Measurements from ENCODE around the gene ANO9. TPM values are rescaled to one million over a fixed set of nuclear protein-coding genes. Genes with fewer than 3 reads are reported as not detected.

ANO9 gene, protein sequence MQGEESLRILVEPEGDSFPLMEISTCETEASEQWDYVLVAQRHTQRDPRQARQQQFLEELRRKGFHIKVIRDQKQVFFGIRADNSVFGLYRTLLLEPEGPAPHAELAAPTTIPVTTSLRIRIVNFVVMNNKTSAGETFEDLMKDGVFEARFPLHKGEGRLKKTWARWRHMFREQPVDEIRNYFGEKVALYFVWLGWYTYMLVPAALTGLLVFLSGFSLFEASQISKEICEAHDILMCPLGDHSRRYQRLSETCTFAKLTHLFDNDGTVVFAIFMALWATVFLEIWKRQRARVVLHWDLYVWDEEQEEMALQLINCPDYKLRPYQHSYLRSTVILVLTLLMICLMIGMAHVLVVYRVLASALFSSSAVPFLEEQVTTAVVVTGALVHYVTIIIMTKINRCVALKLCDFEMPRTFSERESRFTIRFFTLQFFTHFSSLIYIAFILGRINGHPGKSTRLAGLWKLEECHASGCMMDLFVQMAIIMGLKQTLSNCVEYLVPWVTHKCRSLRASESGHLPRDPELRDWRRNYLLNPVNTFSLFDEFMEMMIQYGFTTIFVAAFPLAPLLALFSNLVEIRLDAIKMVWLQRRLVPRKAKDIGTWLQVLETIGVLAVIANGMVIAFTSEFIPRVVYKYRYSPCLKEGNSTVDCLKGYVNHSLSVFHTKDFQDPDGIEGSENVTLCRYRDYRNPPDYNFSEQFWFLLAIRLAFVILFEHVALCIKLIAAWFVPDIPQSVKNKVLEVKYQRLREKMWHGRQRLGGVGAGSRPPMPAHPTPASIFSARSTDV
- not detected in 2 replicates for total RNA-seq (2014; rRNA removed; shearing (Covaris generic))
- not detected in 2 replicates for polyA plus RNA-seq (2016; fragmentation: Nextera tagmentation; extraction: Ambion mirVana)

DNA sequence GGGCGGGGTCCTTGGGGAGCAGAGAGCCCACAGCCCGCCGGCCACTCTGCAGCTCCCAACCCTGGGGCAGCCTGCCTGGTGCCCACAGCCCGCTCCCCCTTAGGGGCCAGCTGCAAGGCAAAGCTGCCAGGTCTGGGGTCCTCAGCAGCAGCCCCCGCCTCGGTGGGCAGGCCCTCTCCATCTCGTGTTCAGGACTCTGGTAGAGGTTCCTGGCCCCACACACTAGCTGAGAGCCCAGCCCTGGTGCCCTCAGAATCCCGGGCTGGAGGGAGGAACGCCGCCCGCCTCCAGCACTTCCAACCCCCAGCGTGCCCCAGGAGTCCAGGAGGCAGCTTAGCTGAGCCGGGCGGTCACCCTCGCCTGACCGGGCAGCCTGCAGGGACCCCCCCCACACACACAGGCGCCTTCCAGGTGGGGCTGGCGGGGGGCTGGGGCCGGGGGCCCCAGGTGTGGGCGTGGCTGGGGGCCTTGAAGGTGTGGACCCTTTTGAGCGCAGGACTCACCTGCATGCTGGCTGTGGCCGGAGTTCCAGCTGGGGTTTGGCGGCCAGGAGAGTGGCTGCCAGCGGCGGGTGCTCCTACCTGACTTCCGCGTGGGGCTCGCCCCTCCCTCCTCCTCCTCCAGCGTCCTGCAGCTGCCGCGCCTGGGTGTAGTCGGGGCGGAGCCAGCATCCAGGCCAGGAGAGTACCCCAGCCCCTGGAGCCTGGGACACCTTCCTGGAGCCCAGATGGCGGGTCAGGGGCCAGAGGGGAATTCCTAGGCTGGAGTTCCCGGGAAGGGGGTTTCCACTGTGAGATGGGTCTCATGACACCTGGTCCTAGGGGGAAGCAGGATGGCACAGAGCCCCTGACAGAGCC, at the start of gene ANO9:
Gene ANO9 (minus strand): TSS at position 594 of the 857 bp plus-strand sequence. CDS start 85 bp downstream, at position 509.
- in situ Hi-C loops (cut with MboI) = no loop called here
- no peak for TF ChIP-seq EZH2phosphoT487 (IDR thresholded peaks at IDR 0.05; ENCODE audit: insufficient read depth, low read depth)
- TF ChIP-seq EZH2 (IDR thresholded peaks at IDR 0.05; ENCODE audit: insufficient read depth, poor library complexity, severe bottlenecking) = no peak
- no peak within 1 kb of the TSS for H3K4me3 ChIP-seq
- H3K79me2 ChIP-seq (ENCODE audit: insufficient read depth) = no peaks in the 10 kb centered on the region
- no peaks in the 10 kb centered on the region for H3K9me2 ChIP-seq (ENCODE audit: insufficient read depth)
- H3F3A ChIP-seq (ENCODE audit: insufficient read depth) = peaks cover 10% of the 10 kb centered on the region; the same call in 1 of the 2 replicates
- peaks cover 2% of the 10 kb centered on the region; the same call in 1 of the 2 replicates for H3K27me3 ChIP-seq (replicated peaks; ENCODE audit: insufficient read depth)
- H3K4me2 ChIP-seq (ENCODE audit: unreplicated experiment) = no peak within 1 kb of the TSS
- no peaks in the 10 kb centered on the region for H4K20me1 ChIP-seq (ENCODE audit: insufficient read depth)
- no peak within 1 kb of the TSS for H3K9ac ChIP-seq
- H3K36me3 ChIP-seq (ENCODE audit: low read depth) = no peaks in the 10 kb centered on the region
- H3K9me3 ChIP-seq (ENCODE audit: low read depth) = no peaks in the 10 kb centered on the region
- WGBS, 2 experiments (ENCODE audit: low coverage in 1 of 2, low lambda C conversion rate in 2 of 2, missing lambda C conversion rate in 2 of 2) = 14% methylated on average over 30 to 35 of the region's 35 CpGs
- H3K4me1 ChIP-seq (ENCODE audit: insufficient read depth) = peaks cover 12% of the 10 kb centered on the region
- H3K27ac ChIP-seq = no peak within 1 kb of the TSS
- H2AFZ ChIP-seq = no peak within 1 kb of the TSS
- no peak for DNase-seq

DNA sequence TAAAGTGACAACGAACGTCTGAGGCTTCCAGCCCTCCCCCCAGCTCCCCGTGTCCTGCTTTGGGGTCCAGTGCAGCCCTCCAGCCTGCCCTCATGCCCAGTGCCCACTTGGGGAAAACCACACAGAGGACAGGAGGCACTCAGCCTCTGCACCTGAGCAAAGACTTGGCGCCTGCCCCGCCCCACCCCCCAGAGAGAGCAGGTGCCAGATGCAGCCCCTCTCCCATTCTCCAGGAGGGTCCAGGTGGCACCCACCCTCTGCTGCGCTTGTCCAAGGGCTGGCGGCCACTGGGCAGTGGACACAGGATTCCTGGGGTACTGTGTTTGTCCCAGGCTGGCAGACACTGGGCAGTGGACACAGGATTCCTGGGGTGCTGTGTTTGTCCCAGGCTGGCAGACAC, 49.5 kb upstream of the ANO9 start:
- Histone ChIP-seq H3K79me2 (ENCODE audit: insufficient read depth) (no peaks in the 10 kb centered on the region), H3K36me3 (ENCODE audit: low read depth) (peaks cover 8% of the 10 kb centered on the region; the same call in 1 of the 2 replicates), H3K27ac (no peak overlapping the region), H3K4me2 (ENCODE audit: unreplicated experiment) (no peak overlapping the region), H3K9me3 (ENCODE audit: low read depth) (no peaks in the 10 kb centered on the region), H3K4me1 (ENCODE audit: insufficient read depth) (no peaks in the 10 kb centered on the region), H3K9me2 (ENCODE audit: insufficient read depth) (no peaks in the 10 kb centered on the region), H2AFZ (no peak overlapping the region), H3K4me3 (no peak overlapping the region), H3F3A (ENCODE audit: insufficient read depth) (peaks cover 13% of the 10 kb centered on the region), H3K27me3 (replicated peaks; ENCODE audit: insufficient read depth) (no peaks in the 10 kb centered on the region), H3K9ac (no peak overlapping the region), H4K20me1 (ENCODE audit: insufficient read depth) (no peaks in the 10 kb centered on the region)
- 81 to 93% methylated on average over 5 to 7 of the region's 7 CpGs for WGBS, 2 experiments (ENCODE audit: low coverage in 1 of 2, low lambda C conversion rate in 2 of 2, missing lambda C conversion rate in 2 of 2)
- no peak for TF ChIP-seq EZH2phosphoT487 (IDR thresholded peaks at IDR 0.05; ENCODE audit: insufficient read depth, low read depth)
- no peak for TF ChIP-seq EZH2 (IDR thresholded peaks at IDR 0.05; ENCODE audit: insufficient read depth, poor library complexity, severe bottlenecking)
- in situ Hi-C loops (cut with MboI) = no loop called here
- no peak for DNase-seq

DNA sequence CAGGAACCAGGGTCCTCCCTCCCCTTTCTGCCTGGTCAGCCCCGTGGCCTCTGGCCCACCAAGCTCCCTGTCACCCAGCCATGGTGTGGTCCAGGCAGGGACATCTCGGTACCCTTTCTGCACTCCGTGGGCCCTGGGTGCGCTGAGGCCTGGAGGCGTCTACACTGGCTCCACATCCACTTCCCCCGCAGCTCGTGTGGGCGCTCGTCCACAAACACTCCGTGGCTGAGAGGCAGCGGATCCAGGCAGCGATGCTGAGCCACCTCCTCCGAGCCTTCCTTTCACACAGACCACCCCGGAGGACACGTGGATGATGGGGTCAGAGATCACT, 49.1 kb upstream of the ANO9 start:
- Histone ChIP-seq H3K9me2 (ENCODE audit: insufficient read depth) (no peaks in the 10 kb centered on the region), H3K27ac (no peak overlapping the region), H3K79me2 (ENCODE audit: insufficient read depth) (no peaks in the 10 kb centered on the region), H2AFZ (no peak overlapping the region), H3K9me3 (ENCODE audit: low read depth) (no peaks in the 10 kb centered on the region), H3K36me3 (ENCODE audit: low read depth) (peaks cover 4% of the 10 kb centered on the region; the same call in 1 of the 2 replicates), H3K27me3 (replicated peaks; ENCODE audit: insufficient read depth) (no peaks in the 10 kb centered on the region), H3K4me1 (ENCODE audit: insufficient read depth) (no peaks in the 10 kb centered on the region), H3K9ac (no peak overlapping the region), H3K4me2 (ENCODE audit: unreplicated experiment) (no peak overlapping the region), H4K20me1 (ENCODE audit: insufficient read depth) (no peaks in the 10 kb centered on the region), H3F3A (ENCODE audit: insufficient read depth) (peaks cover 9% of the 10 kb centered on the region), H3K4me3 (no peak overlapping the region)
- no peak for TF ChIP-seq EZH2phosphoT487 (IDR thresholded peaks at IDR 0.05; ENCODE audit: insufficient read depth, low read depth)
- no peak for TF ChIP-seq EZH2 (IDR thresholded peaks at IDR 0.05; ENCODE audit: insufficient read depth, poor library complexity, severe bottlenecking)
- in situ Hi-C loops (cut with MboI) = no loop called here
- 76 to 79% methylated on average over 12 to 15 of the region's 15 CpGs for WGBS, 2 experiments (ENCODE audit: low coverage in 1 of 2, low lambda C conversion rate in 2 of 2, missing lambda C conversion rate in 2 of 2)
- DNase-seq = no peak
